ENCODE measurements around the gene KRTAP4-3.
"Not testable (repeated sequence)": the region's sequence is repeated elsewhere in the genome, so short reads cannot be mapped to it uniquely, and the experiment has no call there.

The KRTAP4-3 gene

DNA sequence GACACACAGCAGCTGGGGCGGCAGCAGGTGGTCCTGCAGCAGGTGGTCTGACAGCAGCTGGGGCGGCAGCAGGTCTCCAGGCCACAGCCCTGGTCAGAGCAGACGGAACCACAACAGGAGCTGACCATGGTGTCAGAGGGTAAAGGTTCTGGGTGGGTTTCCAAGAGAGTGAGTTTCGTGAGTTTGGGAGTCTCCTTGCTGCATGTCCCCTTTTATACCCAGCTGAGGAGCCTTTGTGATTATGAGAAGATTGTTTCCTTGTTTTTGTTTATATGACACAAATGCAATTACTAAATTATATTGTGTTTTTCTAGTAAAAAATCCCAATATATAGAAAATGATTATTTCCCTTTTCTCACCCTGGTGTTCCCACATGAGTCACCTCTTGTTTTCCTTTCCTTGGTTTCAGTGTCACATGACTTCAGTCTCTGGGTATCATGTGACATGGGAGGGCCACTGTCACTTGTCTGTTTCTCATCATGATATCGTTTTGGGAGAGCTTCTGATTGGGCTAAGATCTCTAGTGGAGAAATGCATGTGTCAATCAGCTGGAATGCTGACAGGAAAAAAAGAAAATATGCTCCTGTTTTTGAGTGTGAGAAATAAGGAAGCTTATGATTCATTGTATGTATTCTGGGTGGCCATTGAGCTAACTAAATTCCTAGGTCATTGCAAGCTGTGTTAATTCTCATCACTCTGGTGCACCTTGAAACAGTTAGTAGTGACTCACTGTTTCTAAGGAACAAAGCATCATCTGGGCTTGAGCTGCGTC is 27.5 kb downstream of the KRTAP4-3 start, which contains the start of gene KRTAP4-6:
TSS of gene KRTAP4-6 (minus strand) at position 185 of the 772 bp plus-strand sequence. CDS start at position 128, 57 bp downstream.
- Mint-ChIP-seq H3K27me3 (no peaks in the 10 kb centered on the region), H3K36me3 (ENCODE audit: low read depth) (peaks cover 9% of the 10 kb centered on the region), H3K27ac (no peak within 1 kb of the TSS), H3K4me1 (ENCODE audit: low read depth) (no peaks in the 10 kb centered on the region), H3K4me3 (no peak within 1 kb of the TSS), H3K9me3 (peaks cover 38% of the 10 kb centered on the region)

DNA sequence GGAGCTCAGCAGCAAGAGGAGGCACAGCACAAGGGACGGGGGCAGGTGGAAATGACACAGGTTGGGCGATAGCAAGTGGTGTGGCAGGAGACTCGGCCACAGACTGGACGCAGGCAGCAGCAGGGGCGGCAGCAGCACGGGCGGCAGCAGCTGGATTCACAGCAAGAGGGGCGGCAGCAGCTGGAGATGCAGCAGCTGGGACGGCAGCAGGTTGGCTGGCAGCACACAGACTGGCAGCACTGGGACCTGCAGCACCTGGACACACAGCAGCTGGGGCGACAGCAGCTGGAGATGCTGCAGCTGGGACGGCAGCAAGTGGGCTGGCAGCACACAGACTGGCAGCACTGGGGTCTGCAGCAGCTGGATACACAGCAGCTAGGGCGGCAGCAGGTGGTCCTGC is 28.2 kb downstream of the KRTAP4-3 start:
- not testable (repeated sequence) for H3K36me3 Mint-ChIP-seq (ENCODE audit: low read depth); H3K4me3 Mint-ChIP-seq; H3K27ac Mint-ChIP-seq; H3K4me1 Mint-ChIP-seq (ENCODE audit: low read depth); H3K27me3 Mint-ChIP-seq
- H3K9me3 Mint-ChIP-seq, result peaks cover 38% of the 10 kb centered on the region

DNA sequence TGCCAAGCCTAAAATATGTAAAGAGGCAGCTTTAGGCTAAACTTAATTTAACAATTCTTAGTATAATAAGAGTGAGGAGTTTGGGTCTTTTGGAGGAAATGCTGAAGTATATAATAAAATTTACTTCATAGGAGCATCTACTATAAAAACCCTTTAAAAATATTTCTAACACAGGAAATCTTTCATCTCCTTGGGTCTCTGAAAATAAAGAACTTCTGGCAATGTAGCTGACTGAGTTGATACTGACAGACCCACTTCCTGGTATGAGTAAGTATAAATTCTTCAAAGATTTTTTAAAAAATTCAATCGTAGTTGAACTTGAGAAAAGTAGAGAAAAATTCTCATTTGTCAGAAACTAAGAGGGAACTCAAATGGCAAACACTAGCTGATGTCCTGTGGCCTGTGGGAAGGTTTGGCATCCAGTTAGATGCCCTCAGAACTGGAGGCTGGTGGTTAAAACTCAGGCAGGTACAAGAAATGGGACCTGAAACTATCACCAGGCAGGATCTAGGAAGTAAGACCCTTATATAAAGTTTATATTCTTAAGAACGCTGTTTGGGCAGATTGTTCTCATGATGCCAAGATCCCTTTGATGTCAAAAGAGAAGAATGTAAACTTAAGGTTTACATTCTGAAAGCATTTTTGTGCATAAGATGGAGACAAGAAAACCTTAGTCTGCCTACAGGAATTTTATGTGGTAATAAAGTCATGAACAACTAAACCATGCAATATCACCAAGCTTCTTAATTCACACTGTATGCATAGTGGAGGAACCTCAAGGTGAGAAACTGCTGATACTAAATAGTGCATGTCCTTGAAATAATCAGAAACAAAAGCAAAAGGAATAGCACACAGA is 33.9 kb downstream of the KRTAP4-3 start:
- Mint-ChIP-seq H3K36me3 (ENCODE audit: low read depth) (no peaks in the 10 kb centered on the region), H3K27me3 (no peaks in the 10 kb centered on the region), H3K27ac (no peak overlapping the region), H3K4me1 (ENCODE audit: low read depth) (peaks cover 23% of the 10 kb centered on the region), H3K9me3 (peaks cover 9% of the 10 kb centered on the region), H3K4me3 (no peak overlapping the region)

DNA sequence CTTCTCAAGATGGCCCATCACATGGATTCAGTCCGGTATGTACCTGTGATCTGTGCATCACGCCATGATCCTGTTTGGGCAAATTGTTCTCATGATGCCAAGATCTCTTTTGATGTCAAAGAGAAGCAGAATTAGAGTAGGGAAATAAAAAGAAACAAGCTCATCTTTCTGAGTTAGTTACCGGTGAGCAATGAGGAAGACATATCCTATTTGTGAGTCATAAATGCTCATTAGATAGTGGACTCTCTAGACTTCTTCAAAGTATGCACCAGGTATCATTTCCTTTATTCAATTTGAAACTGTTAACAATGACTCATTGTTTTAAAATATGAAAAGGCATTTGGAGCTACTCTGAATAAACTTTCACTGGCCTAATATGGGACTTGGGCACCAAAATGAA is 36.0 kb downstream of the KRTAP4-3 start:
- no peaks in the 10 kb centered on the region for H3K36me3 Mint-ChIP-seq (ENCODE audit: low read depth)
- no peak overlapping the region for H3K27ac Mint-ChIP-seq
- peaks cover 23% of the 10 kb centered on the region for H3K4me1 Mint-ChIP-seq (ENCODE audit: low read depth)
- H3K9me3 Mint-ChIP-seq, result peaks cover 2% of the 10 kb centered on the region
- no peaks in the 10 kb centered on the region for H3K27me3 Mint-ChIP-seq
- no peak overlapping the region for H3K4me3 Mint-ChIP-seq

DNA sequence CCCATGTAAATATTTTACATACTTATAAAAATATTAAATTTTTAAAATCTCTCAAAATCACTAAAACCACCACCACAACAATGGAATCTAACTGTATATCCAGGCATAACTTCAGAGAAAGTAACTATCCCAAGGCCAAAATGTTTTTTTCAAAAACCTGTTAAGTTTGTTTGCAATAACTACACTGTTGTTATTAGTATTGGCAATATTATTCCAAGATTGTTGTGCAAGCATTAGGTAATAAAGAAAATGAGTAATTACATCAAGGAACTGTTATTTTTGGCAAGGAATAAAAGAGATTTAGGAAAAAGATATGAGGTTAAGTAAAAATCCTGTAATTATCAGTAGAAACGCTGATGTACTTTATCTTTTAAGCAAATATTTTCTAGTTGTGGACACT is 40.6 kb downstream of the KRTAP4-3 start:
- Mint-ChIP-seq H3K4me1 (ENCODE audit: low read depth) (peaks cover 46% of the 10 kb centered on the region), H3K27ac (no peak overlapping the region)

DNA sequence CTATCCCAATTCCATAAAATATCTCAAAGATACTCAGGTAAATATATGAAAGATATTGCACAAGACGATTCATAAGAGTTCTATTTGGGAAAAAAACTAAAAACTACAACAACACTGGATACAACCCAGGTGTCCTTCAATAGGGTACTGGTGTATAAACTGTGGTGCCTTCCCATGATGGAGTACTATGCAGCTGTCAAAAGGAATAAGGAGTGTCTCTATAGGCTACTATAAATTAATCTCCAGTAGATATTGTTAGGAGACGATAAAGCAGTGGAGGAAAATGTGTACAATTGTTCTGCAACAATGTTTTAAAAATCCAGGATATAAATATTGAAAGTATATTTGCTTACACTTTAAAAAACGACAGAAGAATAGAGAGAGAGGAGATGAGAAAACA is 41.6 kb downstream of the KRTAP4-3 start:
- H3K4me1 Mint-ChIP-seq (ENCODE audit: low read depth), result peaks cover 37% of the 10 kb centered on the region
- H3K4me3 Mint-ChIP-seq, result no peak overlapping the region
- H3K36me3 Mint-ChIP-seq (ENCODE audit: low read depth), result no peaks in the 10 kb centered on the region
- H3K9me3 Mint-ChIP-seq, result no peaks in the 10 kb centered on the region
- no peaks in the 10 kb centered on the region for H3K27me3 Mint-ChIP-seq
- H3K27ac Mint-ChIP-seq, result no peak overlapping the region

More for the DNA sequence above, 40.6 kb downstream of the KRTAP4-3 start:
- Mint-ChIP-seq H3K36me3 (ENCODE audit: low read depth) (no peaks in the 10 kb centered on the region), H3K9me3 (no peaks in the 10 kb centered on the region), H3K27me3 (no peaks in the 10 kb centered on the region), H3K4me3 (no peak overlapping the region)

DNA sequence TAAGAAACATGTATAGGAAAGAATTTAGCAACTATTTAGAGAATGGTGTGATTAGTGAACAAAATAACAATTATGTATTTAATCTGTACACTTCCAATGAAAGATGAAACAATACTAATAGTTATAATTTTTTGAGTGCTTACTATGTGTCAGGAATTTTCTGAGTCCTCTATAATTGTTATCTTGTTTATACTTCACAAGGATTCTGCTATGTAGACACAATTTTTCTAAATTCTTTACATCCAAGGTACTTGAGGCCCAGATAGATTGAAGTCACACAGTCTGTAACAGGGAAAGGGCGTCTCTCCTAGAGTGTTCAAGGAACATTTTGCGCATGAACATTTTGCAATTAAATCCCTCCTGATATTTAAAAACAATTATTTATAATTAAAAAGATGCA is 43.0 kb downstream of the KRTAP4-3 start:
- Mint-ChIP-seq H3K27ac (no peak overlapping the region), H3K4me3 (no peak overlapping the region), H3K9me3 (no peaks in the 10 kb centered on the region), H3K4me1 (ENCODE audit: low read depth) (peaks cover 46% of the 10 kb centered on the region), H3K27me3 (no peaks in the 10 kb centered on the region), H3K36me3 (ENCODE audit: low read depth) (no peaks in the 10 kb centered on the region)

DNA sequence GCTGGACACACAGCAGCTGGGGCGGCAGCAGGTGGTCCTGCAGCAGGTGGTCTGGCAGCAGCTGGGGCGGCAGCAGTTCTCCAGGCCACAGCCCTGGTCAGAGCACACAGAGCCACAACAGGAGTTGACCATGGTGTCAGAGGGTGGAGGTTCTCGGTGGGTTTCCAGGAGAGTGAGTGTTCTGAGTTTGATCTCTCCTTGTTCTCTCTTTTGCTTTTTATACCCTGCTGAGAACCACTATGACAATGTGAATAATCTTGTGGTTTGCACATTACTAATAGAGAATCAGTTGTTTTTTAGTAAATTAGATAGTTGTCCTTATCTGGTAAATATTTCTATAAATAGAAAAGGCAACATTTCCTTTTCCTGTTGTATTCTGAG is 44.0 kb downstream of the KRTAP4-3 start, which contains the start of gene KRTAP4-12:
TSS of gene KRTAP4-12 (minus strand) at position 192 of the 381 bp plus-strand sequence. CDS start at position 132, 60 bp downstream.
- H3K9me3 Mint-ChIP-seq; H3K27me3 Mint-ChIP-seq; H3K36me3 Mint-ChIP-seq (ENCODE audit: low read depth); H3K27ac Mint-ChIP-seq; H3K4me3 Mint-ChIP-seq: not testable (repeated sequence)
- H3K4me1 Mint-ChIP-seq (ENCODE audit: low read depth), result peaks cover 51% of the 10 kb centered on the region

DNA sequence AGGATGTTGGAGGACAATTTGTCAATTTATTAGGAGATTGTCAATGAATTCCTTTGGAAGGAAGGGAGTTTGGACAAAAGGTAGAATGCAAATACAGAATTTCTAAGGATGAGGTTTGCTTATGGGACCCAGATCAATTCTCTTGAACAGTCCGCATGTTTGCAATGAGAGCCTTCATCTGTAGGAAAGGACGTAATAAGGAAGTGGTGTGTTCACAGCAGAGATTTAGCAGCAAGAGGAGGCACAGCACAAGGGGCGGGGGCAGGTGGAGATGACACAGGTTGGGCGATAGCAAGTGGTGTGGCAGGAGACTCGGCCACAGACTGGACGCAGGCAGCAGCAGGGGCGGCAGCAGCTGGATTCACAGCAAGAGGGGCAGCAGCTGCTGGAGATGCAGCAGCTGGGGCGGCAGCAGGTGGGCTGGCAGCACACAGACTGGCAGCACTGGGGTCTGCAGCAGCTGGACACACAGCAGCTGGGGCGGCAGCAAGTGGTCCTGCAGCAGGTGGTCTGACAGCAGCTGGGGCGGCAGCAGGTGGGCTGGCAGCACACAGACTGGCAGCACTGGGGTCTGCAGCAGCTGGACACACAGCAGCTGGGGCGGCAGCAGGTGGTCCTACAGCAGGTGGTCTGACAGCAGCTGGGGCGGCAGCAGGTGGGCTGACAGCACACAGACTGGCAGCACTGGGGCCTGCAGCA is 44.6 kb downstream of the KRTAP4-3 start:
- not testable (repeated sequence) for H3K27ac Mint-ChIP-seq; H3K9me3 Mint-ChIP-seq; H3K4me3 Mint-ChIP-seq; H3K36me3 Mint-ChIP-seq (ENCODE audit: low read depth); H3K27me3 Mint-ChIP-seq
- peaks cover 54% of the 10 kb centered on the region for H3K4me1 Mint-ChIP-seq (ENCODE audit: low read depth)

DNA sequence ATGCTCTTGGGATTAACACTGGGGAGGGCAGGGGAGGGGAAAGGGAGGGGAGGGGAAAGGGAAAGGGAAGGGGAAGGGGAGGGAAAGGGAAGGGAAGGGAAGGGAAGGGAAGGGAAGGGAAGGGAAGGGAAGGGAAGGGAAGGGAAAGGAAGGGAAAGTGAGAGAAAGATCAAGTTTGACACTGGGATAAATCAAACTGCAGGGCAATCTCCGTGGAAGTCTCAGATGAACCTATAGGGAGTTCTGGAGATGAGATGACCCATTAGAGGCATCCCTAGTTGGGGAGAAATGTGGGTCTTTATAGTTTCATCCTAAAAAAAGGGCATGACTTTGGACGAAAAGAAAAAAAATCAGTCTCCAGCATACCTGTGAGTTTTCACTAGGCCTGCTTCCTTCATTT is 46.3 kb downstream of the KRTAP4-3 start:
- no peaks in the 10 kb centered on the region for H3K36me3 Mint-ChIP-seq (ENCODE audit: low read depth)
- no peaks in the 10 kb centered on the region for H3K9me3 Mint-ChIP-seq
- H3K4me3 Mint-ChIP-seq, result no peak overlapping the region
- no peak overlapping the region for H3K27ac Mint-ChIP-seq
- H3K4me1 Mint-ChIP-seq (ENCODE audit: low read depth), result peaks cover 60% of the 10 kb centered on the region
- H3K27me3 Mint-ChIP-seq, result no peaks in the 10 kb centered on the region

DNA sequence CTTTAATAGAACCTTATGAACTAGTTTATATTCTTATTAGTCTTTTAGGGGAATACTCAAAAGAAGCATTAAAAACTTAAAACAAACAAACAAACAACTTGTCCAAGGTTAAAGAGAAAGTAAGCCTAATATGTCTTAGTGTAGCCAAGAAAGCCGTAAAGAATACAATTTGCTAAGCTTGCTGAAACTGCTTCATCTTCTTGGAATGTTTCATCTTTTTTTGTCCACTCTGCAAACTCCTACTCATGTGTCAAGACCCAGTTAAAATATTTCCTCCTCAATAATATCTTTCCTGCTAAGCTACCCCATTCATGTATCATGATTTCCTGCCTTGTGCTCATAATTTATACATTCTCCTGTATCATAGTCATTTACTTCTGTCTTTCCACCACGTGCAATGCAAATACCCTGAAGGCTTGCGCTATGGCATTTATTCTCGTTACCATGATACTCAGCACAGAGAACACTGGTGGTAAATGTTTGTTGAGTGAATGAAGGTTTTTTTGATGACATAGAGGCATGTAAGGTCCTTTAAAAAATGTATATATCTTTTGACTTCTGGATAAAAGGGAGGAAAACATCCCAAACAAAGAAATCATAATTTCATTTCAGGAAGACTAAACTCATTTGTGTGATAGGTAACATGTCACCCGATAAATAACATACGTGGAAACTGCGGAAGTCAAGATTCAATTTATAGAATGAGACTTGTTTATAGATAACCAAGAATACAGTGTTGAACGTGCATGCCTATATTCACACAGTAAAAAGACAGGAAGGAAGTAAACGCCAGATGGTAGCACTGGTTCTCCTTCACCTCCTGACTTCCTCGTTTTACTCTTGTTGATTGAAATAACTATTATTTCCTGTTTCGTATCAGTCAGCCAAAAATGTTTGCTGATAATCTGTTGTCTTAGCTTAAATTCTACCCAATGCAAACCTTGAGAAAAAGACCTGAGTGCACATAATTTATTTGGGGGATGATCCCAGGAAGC is 48.0 kb downstream of the KRTAP4-3 start:
- H3K27ac Mint-ChIP-seq, result peak overlapping the region; percentile 67
- not testable (repeated sequence) for H3K36me3 Mint-ChIP-seq (ENCODE audit: low read depth); H3K27me3 Mint-ChIP-seq; H3K9me3 Mint-ChIP-seq
- H3K4me3 Mint-ChIP-seq, result peak overlapping the region; percentile 40
- H3K4me1 Mint-ChIP-seq (ENCODE audit: low read depth), result peaks cover 51% of the 10 kb centered on the region

DNA sequence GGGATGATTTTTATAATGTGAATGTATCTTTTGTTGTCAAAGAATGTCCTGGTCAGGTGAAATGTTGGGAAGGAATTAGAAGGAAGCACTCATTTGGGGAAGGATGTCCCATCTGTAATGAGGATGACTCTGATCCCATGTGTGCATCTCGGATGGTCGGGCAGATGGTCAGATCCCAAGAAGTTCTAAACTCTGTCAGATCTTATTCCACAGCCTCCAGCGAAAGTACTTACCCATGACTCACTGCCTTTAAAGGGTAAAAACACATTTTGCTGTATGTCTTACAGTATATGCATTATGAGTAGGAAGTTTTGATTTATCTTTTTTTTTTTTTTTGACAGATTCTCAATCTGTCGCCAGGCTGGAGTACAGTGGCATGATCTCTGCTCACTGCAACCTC is 49.3 kb downstream of the KRTAP4-3 start:
- Mint-ChIP-seq H3K4me1 (ENCODE audit: low read depth) (peaks cover 39% of the 10 kb centered on the region), H3K27me3 (no peaks in the 10 kb centered on the region), H3K27ac (no peak overlapping the region)

DNA sequence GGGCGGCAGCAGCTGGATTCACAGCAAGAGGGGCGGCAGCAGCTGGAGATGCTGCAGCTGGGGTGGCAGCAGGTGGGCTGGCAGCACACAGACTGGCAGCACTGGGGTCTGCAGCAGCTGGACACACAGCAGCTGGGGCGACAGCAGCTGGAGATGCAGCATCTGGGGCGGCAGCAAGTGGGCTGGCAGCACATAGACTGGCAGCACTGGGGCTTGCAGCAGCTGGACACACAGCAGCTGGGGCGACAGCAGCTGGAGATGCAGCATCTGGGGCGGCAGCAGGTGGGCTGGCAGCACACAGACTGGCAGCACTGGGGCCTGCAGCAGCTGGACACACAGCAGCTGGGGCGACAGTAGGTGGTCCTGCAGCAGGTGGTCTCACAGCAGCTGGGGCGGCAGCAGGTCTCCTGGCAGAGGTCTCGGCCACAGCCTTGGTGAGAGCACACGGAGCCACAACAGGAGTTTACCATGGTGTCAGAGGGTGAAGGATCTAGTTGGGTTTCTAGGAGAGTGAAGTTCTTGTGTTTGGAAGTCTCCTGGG is 50.1 kb downstream of the KRTAP4-3 start, which contains the start of gene KRTAP4-11:
TSS of gene KRTAP4-11 (minus strand) at position 528 of the 541 bp plus-strand sequence. CDS start at position 470, 58 bp downstream.
- not testable (repeated sequence) for H3K36me3 Mint-ChIP-seq (ENCODE audit: low read depth); H3K27me3 Mint-ChIP-seq; H3K9me3 Mint-ChIP-seq; H3K27ac Mint-ChIP-seq; H3K4me3 Mint-ChIP-seq
- peaks cover 32% of the 10 kb centered on the region for H3K4me1 Mint-ChIP-seq (ENCODE audit: low read depth)

More for the DNA sequence above, 49.3 kb downstream of the KRTAP4-3 start:
- Mint-ChIP-seq H3K4me3 (no peak overlapping the region), H3K36me3 (ENCODE audit: low read depth) (no peaks in the 10 kb centered on the region), H3K9me3 (no peaks in the 10 kb centered on the region)

Measured in stimulated activated naive CD8-positive, alpha-beta T cell treated with anti-CD3 and anti-CD28 coated beads, Interleukin-15, Interleukin-2, amounts not matched to agents 100 ng/mL and 50 ng/mL, for 24 hours (primary cell).